Psoas muscle (tissue), 8 donors: Measurements from ENCODE around the gene MYL12B. TPM values are rescaled to one million over a fixed set of nuclear protein-coding genes. Genes with fewer than 3 reads are reported as not detected.
"Not testable (repeated sequence)": the region's sequence is repeated elsewhere in the genome, so short reads cannot be mapped to it uniquely, and the experiment has no call there.

ENCODE experiments used
- ATAC-seq, 4 donors: fragments of 200-7000 bp; cut with Tn5 transposase; one replicate each; pipeline ENCODE4 v1.9.1; 2020; ENCODE audit warnings: moderate library complexity in 3 of 4, mild to moderate bottlenecking in 2 of 4
- DNase-seq, 2 donors: peaks; one replicate each; pipeline ENCODE4 v3.0.0-alpha.2; 2020
- H3K27ac ChIP-seq: fragments of 200-600 bp; one replicate; pipeline ENCODE4 v1.8.0; 2022
- H3K27me3 ChIP-seq, 3 donors: fragments of 200-600 bp in 1 of 3; one replicate each; pipeline versions ENCODE4 v1.6.1 to v1.8.0; 2013 to 2022; ENCODE audit warnings: low read length in 2 of 3, mild to moderate bottlenecking in 2 of 3, moderate library complexity in 1 of 3; ENCODE audit not compliant: insufficient read depth in 3 of 3
- H3K36me3 ChIP-seq, 2 donors: fragments of 200-600 bp in 1 of 2; one replicate each; pipeline versions ENCODE4 v1.6.1 to v1.8.0; 2013 to 2022; ENCODE audit warnings: low read depth in 1 of 2, mild to moderate bottlenecking in 1 of 2, moderate library complexity in 1 of 2; ENCODE audit not compliant: insufficient read depth in 1 of 2
- H3K4me1 ChIP-seq: fragments of 200-600 bp; one replicate; pipeline ENCODE4 v1.8.0; 2022
- H3K4me3 ChIP-seq: fragments of 200-600 bp; one replicate; pipeline ENCODE4 v1.8.0; 2022; ENCODE audit warnings: mild to moderate bottlenecking
- H3K9me3 ChIP-seq: fragments of 200-600 bp; one replicate; pipeline ENCODE4 v1.8.0; 2022
- WGBS, 3 donors: extraction: QIAGEN DNeasy Blood & Tissue Kit; methylation state at CpG; one replicate each; pipeline versions ENCODE4 v1.1.6 to v1.1.7; 2013; 5-methylcytosine and 5-hydroxymethylcytosine counted together
- intact Hi-C, 2 donors: fragments of 100-400 bp; cut with DNase I; formaldehyde crosslinking; loops; one replicate each; pipeline versions ENCODE4 v1.11.0 to v1.14.2; 2022
- polyA plus RNA-seq, 3 donors: library from polyadenylated mRNA; stranded (reverse); fragments of 200-250 nt; gene quantifications; one replicate each; pipeline ENCODE4 v1.2.3, GENCODE V29; 2013
- total RNA-seq, 4 donors: library from RNA; stranded (reverse); fragmentation: NEBNext Ultra II Directional in 2 of 4; extraction: Animal tissue kit (Norgen Biotek cat#: 25700) in 2 of 4; gene quantifications; one replicate each; pipeline versions ENCODE4 v1.2.1 to v1.2.4, GENCODE V29; 2021 to 2023
- TF ChIP-seq, protein P1 (sequence below): fragments of 200-600 bp; IDR thresholded peaks from one replicate; pipeline ENCODE4 v1.8.0; 2022; ENCODE audit warnings: antibody characterized with exemption
- donor health status: healthy with polysubstance abuse.
- donor health status: DM: no; HTN: no; CAD: no; lungs with moderate emphysema.
- donor health status: Bipolar disorder and iron deficiency.
- donor health status: healthy.
- donor health status: DM: yes; HTN: yes; CAD: no.
- donor health status: DM: no; HTN: no; CAD: no.
- donor health status: DM: no; HTN: no; CAD: no.
- donor health status: DM: yes; HTN: yes; CAD: no.

Gene MYL12B
- total and polyA plus RNA-seq, 7 donors, result 163 to 243 (median 193) TPM

DNA sequence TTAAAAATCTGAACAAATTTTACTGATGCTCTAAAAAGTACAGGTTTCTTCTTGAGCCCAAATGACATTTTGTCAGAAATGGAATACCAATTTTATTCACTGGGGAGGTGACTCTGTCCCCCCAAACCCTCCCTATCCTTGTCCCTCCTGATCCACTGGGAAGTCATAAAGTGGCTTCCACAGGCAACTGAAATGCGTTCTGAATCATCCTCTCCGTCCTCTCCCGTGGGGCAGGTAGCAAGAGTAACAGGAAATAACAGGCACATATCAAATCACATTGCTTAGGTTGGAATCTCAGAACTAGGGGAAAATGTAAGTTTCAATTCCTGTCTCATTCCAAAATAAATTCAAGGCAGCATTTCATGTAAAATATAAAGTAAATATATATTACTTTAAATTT, 44.5 kb downstream of the MYL12B start:
- TF ChIP-seq, protein P1, sequence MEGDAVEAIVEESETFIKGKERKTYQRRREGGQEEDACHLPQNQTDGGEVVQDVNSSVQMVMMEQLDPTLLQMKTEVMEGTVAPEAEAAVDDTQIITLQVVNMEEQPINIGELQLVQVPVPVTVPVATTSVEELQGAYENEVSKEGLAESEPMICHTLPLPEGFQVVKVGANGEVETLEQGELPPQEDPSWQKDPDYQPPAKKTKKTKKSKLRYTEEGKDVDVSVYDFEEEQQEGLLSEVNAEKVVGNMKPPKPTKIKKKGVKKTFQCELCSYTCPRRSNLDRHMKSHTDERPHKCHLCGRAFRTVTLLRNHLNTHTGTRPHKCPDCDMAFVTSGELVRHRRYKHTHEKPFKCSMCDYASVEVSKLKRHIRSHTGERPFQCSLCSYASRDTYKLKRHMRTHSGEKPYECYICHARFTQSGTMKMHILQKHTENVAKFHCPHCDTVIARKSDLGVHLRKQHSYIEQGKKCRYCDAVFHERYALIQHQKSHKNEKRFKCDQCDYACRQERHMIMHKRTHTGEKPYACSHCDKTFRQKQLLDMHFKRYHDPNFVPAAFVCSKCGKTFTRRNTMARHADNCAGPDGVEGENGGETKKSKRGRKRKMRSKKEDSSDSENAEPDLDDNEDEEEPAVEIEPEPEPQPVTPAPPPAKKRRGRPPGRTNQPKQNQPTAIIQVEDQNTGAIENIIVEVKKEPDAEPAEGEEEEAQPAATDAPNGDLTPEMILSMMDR, result no peak
- intact Hi-C loops, result no loop called here
- 52 to 60% (median 56%) methylated on average over 3 of the region's 3 CpGs for WGBS, 3 donors

DNA sequence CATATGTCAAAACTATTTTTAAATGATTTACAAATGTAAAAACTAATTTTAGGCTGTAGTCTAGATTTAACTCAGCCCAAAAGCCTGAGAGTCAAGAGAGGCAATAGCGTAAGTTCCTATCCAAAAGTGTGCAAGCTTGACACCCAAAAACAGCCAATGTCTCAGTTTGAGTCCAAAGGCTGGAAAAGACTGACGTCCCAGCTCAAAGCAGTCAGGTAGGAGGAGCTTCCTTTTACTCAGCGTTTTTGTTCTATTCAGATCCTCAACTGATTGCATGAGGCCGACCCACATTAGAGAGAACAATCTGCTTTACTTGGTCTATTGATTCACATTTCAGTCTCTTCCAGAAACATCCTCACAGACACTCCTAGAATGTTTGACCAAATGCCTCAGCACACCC, 51.8 kb downstream of the MYL12B start:
- ATAC-seq, result no peak
- 49 to 52% (median 49%) methylated on average over 4 of the region's 4 CpGs for WGBS, 3 donors
- intact Hi-C loops, result loop anchor here in 1 of 2 donors (10.0 kb wide), 1 partner anchor 111 kb away; no protein-coding TSS in a partner anchor

More for the DNA sequence above, 44.5 kb downstream of the MYL12B start:
- no peaks in the 10 kb centered on the region for H3K36me3 ChIP-seq
- H3K9me3 ChIP-seq, result no peaks in the 10 kb centered on the region
- no peak for DNase-seq
- H3K27ac ChIP-seq, result no peak overlapping the region
- no peak for ATAC-seq
- H3K27me3 ChIP-seq, result peaks cover 0 to 4% (median 0%) of the 10 kb centered on the region in 3 donors
- H3K4me1 ChIP-seq, result no peaks in the 10 kb centered on the region
- H3K4me3 ChIP-seq, result no peak overlapping the region

DNA sequence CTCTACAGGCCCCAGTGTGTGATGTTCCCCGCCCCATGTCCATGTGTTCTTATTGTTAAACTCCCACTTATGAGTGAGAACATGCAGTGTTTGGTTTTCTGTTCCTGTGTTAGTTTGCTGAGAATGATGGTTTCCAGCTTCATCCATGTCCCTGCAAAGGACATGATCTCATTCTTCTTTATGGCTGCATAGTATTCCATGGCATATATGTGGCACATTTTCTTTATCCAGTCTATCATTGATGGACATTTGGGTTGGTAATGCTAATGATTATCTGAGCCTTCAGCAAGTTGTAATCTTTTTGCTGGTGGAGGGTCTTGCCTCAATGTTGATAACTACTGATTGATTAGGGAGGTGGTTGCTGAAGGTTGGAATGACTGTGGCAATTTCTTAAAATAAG, 53.4 kb downstream of the MYL12B start:
- not testable (repeated sequence) for ATAC-seq, H3K36me3 ChIP-seq, H3K27me3 ChIP-seq, H3K9me3 ChIP-seq, H3K27ac ChIP-seq, H3K4me3 ChIP-seq, H3K4me1 ChIP-seq, DNase-seq
- intact Hi-C loops, result loop anchor here (5.0 to 10.0 kb wide), 2 partner anchors 107 to 109 kb away; no protein-coding TSS in a partner anchor
- WGBS, 3 donors, result 95 to 100% (median 95%) methylated on average over 1 of the region's 1 CpG

More for the DNA sequence above, 51.8 kb downstream of the MYL12B start:
- H3K27ac ChIP-seq, result no peak overlapping the region
- no peaks in the 10 kb centered on the region for H3K9me3 ChIP-seq
- no peaks in the 10 kb centered on the region for H3K4me1 ChIP-seq
- no peaks in the 10 kb centered on the region for H3K36me3 ChIP-seq
- H3K4me3 ChIP-seq, result no peak overlapping the region
- no peaks in the 10 kb centered on the region for H3K27me3 ChIP-seq
- TF ChIP-seq, protein P1, result no peak
- DNase-seq, result no peak

DNA sequence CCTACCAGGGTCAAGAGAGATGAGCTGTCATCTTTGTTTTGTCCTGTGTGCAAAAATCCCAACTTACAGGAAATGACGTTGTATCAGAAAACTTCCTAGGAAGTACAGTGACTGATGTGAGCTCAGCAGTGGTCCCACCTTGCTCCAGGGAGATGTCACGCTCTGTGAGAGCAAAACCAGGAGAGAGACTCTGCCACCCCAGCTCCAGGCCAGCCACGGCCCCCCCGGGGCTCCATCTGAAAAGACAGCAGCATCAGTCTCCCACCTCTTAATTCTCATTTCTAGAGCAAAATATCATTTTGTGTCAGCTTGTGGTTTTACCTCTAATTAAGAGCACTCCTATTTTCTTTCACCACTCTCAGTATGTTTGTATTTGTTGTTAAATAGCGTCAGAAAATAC, 57.5 kb downstream of the MYL12B start:
- no peaks in the 10 kb centered on the region for H3K4me1 ChIP-seq
- 70 to 81% (median 79%) methylated on average over 5 of the region's 5 CpGs for WGBS, 3 donors
- no peak for DNase-seq
- H3K4me3 ChIP-seq, result no peak overlapping the region
- H3K9me3 ChIP-seq, result no peaks in the 10 kb centered on the region
- TF ChIP-seq, protein P1, result no peak
- no peaks in the 10 kb centered on the region for H3K36me3 ChIP-seq
- ATAC-seq, result no peak
- no peaks in the 10 kb centered on the region for H3K27me3 ChIP-seq
- intact Hi-C loops, result loop anchor here (5.0 to 10.0 kb wide), 2 partner anchors 103 to 105 kb away; no protein-coding TSS in a partner anchor
- H3K27ac ChIP-seq, result no peak overlapping the region

DNA sequence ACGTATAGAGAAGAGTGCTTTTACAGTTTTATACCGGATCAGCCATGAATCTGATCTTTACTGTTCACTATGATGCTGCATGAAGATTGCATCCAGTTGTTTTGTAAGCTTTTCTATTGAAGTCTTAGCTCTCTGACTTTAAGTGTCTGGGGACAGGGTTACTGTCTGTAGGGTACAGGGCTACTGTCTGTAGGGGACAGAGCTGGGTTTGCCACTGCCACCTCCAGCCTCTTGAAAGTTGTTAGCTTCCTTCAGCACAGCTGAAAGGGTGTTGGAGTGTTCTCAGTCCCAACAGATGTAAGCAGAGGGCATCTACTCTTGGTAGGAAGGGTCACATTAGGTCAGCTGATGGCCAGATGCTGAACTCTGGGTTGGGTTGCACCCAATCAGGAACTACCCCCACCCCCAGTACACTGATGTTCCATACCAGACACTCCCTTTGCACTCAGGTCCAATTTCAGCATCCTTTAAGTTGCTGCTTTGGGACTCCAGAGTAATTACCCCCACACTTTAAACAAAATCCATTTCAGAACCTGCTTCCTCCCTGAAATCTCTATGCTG, 58.0 kb downstream of the MYL12B start:
- DNase-seq, result no peak
- intact Hi-C loops, result loop anchor here (5.0 to 10.0 kb wide), 2 partner anchors 102 to 105 kb away; no protein-coding TSS in a partner anchor
- Histone ChIP-seq H3K4me3 (no peak overlapping the region), H3K27me3 (no peaks in the 10 kb centered on the region), H3K4me1 (no peaks in the 10 kb centered on the region), H3K9me3 (no peaks in the 10 kb centered on the region), H3K36me3 (no peaks in the 10 kb centered on the region), H3K27ac (no peak overlapping the region)
- ATAC-seq, result no peak
- WGBS, 3 donors, result 68 to 79% (median 78%) methylated on average over 2 of the region's 2 CpGs
- TF ChIP-seq, protein P1, result no peak
